Mesodermal cell (in vitro differentiated cells): ENCODE results near the gene EFNB3.

Experiments used
- H3K27ac ChIP-seq: 2 replicates; pipeline ENCODE4 v1.7.0; 2013; ENCODE audit warnings: mild to moderate bottlenecking, low read depth, low read length, moderate library complexity; ENCODE audit not compliant: severe bottlenecking
- H3K36me3 ChIP-seq: 2 replicates; pipeline ENCODE4 v1.7.1; 2013; ENCODE audit warnings: mild to moderate bottlenecking, low read length, moderate library complexity; ENCODE audit not compliant: control insufficient read depth, insufficient read depth
- H3K4me1 ChIP-seq: one replicate; pipeline ENCODE4 v1.7.1; 2013; ENCODE audit warnings: mild to moderate bottlenecking, low read length; ENCODE audit not compliant: insufficient read depth, control insufficient read depth, poor library complexity, severe bottlenecking
- H3K4me3 ChIP-seq: 2 replicates; pipeline ENCODE4 v1.7.0; 2013; ENCODE audit warnings: low read length, control low read depth, mild to moderate bottlenecking; ENCODE audit not compliant: insufficient read depth, poor library complexity, severe bottlenecking; ENCODE audit errors: extremely low read depth
- H3K9me3 ChIP-seq: 2 replicates; pipeline ENCODE4 v1.7.1; 2013; ENCODE audit warnings: mild to moderate bottlenecking, low read length, moderate library complexity; ENCODE audit not compliant: control insufficient read depth
- WGBS, 2 experiments: methylation state at CpG; one replicate each; pipeline ENCODE4 v1.1.5; 2013; ENCODE audit warnings: missing lambda C conversion rate in 2 of 2; ENCODE audit not compliant: insufficient coverage in 2 of 2; 5-methylcytosine and 5-hydroxymethylcytosine counted together

EFNB3 gene

DNA sequence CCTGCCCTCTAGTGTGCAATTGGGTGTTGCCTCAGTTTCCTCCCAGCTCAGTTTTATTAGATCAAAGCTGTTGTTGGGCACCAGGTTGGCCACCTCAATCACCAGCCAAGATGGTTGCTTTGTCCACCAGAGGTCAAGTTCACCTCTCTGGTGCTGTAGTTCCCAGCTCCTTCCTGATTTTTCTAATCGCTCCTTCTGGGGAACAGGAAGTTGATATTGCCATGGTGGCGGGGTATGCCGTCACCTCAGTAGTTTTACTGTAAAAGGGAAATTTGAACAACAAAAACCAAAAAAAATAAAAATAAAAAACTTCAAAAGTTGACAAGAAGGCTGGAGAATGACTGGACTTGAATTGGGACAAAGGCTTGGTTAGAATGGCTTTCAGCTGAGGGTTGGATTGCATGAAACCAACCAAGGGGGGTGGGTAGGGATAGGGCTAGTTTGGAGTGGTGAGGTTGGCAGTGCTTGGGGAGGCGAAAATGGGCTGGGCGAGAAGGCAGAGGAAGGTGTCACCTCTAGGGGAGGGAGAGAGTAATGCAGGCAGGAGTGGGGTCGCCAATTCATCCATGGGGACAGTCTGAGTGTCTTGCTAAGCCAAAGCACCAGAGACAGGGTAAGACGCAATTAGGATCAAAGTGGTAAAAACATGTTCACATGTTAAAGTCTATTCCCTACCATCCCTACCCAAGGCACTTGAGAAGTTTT, 6.2 kb downstream of the EFNB3 start:
- H3K9me3 ChIP-seq, result no peaks in the 10 kb centered on the region
- H3K27ac ChIP-seq, result no peak overlapping the region
- WGBS, 2 experiments, result 71 to 80% methylated on average over 3 to 4 of the region's 7 CpGs
- H3K4me1 ChIP-seq, result peaks cover 8% of the 10 kb centered on the region
- no peak overlapping the region for H3K4me3 ChIP-seq
- H3K36me3 ChIP-seq, result peaks cover 15% of the 10 kb centered on the region

DNA sequence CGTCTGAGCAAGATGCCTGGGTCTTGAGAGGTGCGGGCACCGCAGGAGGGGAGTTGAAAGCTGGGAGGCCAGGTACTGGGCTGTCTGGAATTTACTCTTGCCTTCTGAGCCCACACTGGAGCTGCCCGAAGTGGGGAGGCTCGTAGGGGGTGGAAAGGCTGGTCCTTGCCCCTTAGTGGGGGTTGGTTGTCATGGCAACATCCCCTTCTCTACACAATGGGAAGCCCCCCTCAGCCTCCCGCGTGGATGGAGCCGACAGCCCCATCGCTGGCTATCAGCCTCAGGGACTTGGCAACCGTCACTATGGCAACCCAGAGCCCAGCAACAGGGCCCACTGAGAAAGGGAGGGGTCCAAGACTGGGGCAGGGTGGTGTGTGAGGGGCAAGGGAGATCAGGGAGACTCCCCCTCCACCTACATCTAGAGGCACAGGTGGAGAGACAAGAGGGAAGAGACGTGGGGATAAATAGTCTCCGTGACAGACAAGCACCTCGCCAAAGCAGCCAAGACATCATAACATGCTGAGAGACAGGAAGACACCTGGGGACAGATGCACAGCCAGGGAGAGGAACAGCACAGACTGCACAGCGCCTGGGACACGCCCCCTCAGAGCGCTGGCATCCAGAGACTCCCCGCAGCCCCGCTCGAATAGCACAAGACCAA, 7.2 kb downstream of the EFNB3 start:
- peaks cover 10% of the 10 kb centered on the region for H3K4me1 ChIP-seq
- H3K27ac ChIP-seq, result no peak overlapping the region
- peaks cover 15% of the 10 kb centered on the region for H3K36me3 ChIP-seq
- H3K4me3 ChIP-seq, result no peak overlapping the region
- no peaks in the 10 kb centered on the region for H3K9me3 ChIP-seq
- 9 to 13% methylated on average over 9 to 13 of the region's 19 CpGs for WGBS, 2 experiments

DNA sequence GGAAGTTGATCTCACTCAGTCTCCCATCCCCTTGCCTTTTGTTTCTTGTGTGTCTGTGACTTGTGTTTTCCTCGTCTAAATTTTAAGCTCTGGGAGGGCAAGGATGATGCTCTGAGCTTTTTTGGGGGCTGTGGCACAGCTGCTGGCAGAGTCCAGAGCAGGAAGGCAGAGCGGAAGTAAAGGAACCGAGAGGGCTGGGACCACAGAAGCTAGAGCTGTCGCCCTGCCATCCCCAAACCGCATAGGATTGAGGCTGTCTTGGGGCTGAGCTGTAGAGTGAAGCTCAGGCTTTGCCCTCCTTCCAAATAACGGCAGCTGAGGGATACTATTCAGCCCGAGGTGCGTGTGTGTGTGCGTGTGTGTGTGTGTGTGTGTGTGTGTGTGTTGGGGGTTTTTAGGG, 8.8 kb downstream of the EFNB3 start:
- Histone ChIP-seq H3K4me1 (peaks cover 10% of the 10 kb centered on the region), H3K27ac (no peak overlapping the region), H3K9me3 (no peaks in the 10 kb centered on the region), H3K4me3 (no peak overlapping the region), H3K36me3 (peaks cover 15% of the 10 kb centered on the region)
- WGBS, 2 experiments, result 66 to 74% methylated on average over 4 of the region's 9 CpGs

DNA sequence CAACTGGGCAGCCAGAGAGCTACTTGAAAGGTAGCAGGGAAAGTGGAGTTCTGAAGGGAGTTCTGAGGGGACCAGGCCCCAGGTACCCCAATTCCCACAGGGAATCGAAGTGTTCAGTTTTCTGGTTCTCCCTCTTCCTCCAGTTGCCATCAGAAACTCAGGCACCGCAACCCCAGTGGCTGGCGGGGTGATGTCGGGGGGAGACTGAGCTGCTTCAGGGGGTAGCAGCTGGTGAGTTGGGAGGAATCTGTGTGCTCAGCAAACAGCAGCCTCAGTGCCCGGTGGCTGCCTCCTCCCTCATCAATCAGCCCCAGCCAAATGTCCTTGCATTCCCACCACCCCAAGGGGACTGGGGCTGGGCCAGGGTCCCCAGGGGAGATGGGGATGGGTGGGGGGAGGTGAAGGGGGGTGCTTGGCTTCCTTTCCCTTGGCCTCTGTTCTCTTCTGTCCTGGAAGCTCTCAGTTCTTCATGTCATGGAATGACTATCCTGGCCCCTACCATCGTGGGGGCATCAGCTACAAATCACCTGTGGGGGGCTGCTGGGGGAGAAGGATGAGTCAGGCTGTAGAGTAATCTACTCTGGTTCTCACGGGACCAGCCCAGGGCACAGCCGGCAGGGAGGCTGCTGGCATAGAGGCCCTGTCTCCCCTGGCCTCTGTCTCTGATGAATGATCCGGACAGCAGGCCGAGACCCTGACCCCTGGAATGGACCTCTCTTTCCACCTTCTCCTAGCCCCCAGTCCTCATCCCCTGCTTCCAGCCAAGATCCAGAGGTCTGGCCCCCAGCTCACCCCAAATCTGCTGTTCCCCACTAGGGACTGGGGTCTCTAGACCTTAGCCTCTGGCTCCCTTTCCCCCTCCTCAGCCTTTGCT, 10.0 kb downstream of the EFNB3 start:
- 69 to 93% methylated on average over 3 to 4 of the region's 10 CpGs for WGBS, 2 experiments
- no peaks in the 10 kb centered on the region for H3K9me3 ChIP-seq
- peaks cover 10% of the 10 kb centered on the region for H3K4me1 ChIP-seq
- no peak overlapping the region for H3K4me3 ChIP-seq
- no peak overlapping the region for H3K27ac ChIP-seq
- H3K36me3 ChIP-seq, result peaks cover 9% of the 10 kb centered on the region

DNA sequence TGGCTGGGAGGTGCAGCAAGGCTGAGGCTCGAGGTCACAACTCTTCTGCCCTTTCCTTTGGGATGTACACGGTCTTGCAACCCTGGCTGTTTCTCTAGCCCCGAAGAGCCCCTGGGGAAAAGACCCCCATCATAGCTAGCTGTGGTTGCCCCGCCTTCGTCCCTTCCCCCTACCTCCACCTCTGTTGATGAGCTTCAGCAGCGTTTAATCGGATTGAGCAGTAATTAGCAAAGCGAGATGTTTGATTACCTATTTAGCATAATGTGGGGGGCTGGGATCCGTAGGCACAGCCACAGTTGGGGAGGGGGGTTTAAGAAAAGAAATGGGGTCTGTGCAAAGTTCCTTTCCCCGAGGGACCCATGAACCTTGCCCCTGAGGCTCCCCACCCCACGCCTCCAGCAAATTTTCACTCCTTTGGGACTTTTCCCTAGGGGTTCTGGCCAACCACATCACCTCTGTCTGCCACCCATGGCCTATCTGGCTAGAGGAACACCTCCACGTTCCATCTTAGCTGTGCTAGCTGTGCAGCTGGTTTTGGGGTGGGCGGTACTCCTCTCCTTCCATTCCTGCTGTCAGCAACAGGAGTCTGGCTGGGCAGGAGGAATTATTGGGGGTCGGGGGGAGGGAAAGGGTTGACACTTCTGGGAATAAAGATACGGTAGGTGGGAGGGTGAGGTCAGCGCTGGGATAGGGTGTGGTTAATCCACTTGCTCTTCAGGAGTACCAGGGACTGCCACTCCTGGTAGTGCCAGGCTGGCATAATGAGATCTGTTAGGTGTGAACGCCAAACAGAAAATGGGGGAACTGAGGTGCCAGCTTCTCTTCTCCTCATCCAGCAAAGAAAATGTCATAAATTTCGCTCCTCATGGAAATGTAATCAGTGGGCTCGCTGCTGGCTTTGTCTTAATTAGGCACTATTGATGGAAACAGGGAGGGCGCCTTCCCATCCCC, 11.2 kb downstream of the EFNB3 start:
- 62 to 72% methylated on average over 7 to 14 of the region's 20 CpGs for WGBS, 2 experiments

DNA sequence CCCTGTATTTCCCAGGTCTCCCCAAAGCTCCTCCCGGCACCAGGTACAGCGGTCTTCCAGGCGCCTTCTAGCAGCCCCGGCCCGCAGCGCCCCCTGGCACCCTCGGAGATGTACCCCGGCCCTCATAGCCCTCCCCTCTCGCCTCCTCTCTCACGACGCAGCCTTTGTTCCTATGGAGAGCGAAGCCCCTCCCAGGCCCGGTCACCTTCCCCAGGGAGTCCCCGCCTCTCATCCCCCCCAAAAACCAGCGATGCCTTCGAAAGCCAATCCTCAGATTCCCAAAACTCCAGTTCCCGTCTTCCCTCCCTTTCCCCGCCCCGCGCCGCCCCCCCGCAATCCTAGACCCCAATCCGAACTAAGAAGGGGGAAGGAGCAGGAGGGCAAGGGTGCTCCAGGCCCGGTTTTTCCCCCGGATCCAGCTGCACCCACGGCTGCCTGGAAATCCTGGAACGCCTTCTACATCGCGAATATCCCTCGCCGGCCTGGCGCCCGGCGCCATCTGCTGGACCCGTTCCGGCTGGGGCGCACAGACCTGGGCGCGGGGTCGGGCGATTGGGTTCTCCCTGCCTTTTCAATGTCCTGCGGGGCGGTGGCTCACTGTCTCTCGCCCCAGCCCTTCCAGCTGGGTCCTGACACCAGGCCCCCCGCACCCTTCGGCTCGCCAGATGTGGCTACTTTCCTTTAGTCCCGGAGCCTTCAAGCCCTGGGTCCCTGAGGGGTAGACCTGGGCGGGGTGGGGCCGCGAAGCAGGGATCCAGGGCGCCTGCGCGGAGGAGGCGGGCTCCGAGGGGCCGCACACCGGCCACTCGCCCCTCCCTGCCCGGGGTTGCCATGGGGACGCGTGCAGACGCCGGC, 12.1 kb downstream of the EFNB3 start, which contains the start of gene DNAH2:
Gene DNAH2 (plus strand): TSS at position 844 of the 855 bp plus-strand sequence. CDS start 1,991 bp downstream, outside the sequence.
- no peaks in the 10 kb centered on the region for H3K36me3 ChIP-seq
- peak within 1 kb of the TSS; percentile 69 for H3K27ac ChIP-seq
- no peaks in the 10 kb centered on the region for H3K9me3 ChIP-seq
- 0% methylated on average over 42 to 59 of the region's 64 CpGs for WGBS, 2 experiments
- H3K4me1 ChIP-seq, result peaks cover 4% of the 10 kb centered on the region
- H3K4me3 ChIP-seq, result peak within 1 kb of the TSS; percentile 63

More for the DNA sequence above, 11.2 kb downstream of the EFNB3 start:
- Histone ChIP-seq H3K36me3 (no peaks in the 10 kb centered on the region), H3K4me3 (peak overlapping the region; percentile 63), H3K4me1 (peaks cover 4% of the 10 kb centered on the region), H3K9me3 (no peaks in the 10 kb centered on the region), H3K27ac (peak overlapping the region; percentile 69)

DNA sequence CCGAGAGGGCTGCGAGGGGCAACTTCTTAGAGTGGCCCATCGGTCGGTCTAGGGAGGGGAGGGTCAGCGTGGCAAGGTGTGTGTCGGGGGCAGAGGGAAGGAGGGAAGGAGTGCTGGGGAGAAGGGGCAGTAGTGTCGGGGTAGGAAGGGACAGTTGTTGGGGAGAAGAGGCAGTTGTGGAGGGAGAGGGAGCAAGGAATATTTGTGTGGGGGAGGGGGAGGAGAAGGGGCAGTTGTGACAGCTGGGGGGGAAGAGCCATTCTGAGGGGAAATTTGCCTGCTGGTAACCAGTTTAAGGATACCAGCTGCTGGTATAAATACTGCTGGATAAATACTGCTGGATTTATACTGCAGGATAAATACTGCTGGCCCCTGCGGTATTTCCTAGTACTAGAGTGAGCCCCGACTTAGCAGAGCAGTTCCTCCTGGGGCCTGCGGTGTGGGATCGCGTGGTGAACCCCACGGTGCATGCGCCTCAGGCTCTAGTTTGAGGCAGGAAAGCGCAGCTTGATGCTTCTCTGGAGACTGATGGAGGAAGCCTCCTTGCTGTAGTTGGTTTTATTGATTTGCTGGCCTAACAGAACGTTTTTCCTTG, 12.9 kb downstream of the EFNB3 start:
- WGBS, 2 experiments, result 5 to 18% methylated on average over 7 to 11 of the region's 16 CpGs

DNA sequence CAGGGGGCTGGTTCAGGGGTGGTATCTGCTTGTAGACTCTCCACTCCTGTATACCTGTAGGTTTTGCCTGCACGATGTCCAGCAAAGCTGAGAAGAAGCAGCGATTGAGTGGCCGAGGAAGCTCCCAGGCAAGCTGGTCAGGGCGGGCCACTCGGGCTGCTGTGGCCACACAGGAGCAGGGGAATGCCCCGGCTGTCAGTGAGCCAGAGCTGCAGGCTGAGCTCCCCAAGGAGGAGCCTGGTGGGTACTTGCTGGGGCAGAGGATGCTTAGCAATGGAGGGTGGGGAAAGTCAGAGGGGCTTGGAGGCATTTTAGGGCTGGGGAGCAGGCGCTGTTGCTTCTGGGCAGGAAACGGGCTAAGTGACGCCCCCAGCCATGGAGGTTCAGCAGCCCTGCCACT, 14.7 kb downstream of the EFNB3 start:
- WGBS, 2 experiments, result 81 to 82% methylated on average over 8 to 9 of the region's 9 CpGs
- H3K36me3 ChIP-seq, result no peaks in the 10 kb centered on the region
- H3K4me1 ChIP-seq, result peaks cover 4% of the 10 kb centered on the region
- no peak overlapping the region for H3K4me3 ChIP-seq
- no peak overlapping the region for H3K27ac ChIP-seq
- no peaks in the 10 kb centered on the region for H3K9me3 ChIP-seq

More for the DNA sequence above, 12.9 kb downstream of the EFNB3 start:
- H3K9me3 ChIP-seq, result no peaks in the 10 kb centered on the region
- peak overlapping the region; percentile 69 for H3K27ac ChIP-seq
- H3K4me3 ChIP-seq, result peak overlapping the region; percentile 63
- peaks cover 4% of the 10 kb centered on the region for H3K4me1 ChIP-seq
- H3K36me3 ChIP-seq, result no peaks in the 10 kb centered on the region

DNA sequence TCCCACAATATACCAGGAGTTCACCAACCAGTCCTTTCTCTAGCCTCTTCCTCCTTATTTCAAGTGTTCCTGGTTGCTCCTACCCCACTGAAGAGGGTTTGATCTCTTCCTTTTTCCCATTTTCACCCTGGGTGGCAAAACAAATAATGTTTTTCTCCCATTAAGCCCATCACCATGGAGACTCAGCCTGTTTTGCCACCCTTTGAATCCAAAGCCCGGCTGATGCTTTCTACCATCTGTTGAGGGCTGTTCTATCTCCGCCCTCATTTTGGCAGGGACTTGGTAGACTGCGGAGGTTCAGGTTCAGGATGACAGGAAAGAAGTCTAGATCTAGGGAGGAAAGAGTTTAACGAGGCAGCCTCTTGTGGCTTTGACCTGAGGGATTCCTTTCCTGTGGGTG, 15.1 kb downstream of the EFNB3 start:
- WGBS, 2 experiments, result 68 to 73% methylated on average over 3 to 4 of the region's 4 CpGs
- H3K36me3 ChIP-seq, result no peaks in the 10 kb centered on the region
- no peak overlapping the region for H3K27ac ChIP-seq
- peaks cover 4% of the 10 kb centered on the region for H3K4me1 ChIP-seq
- H3K9me3 ChIP-seq, result no peaks in the 10 kb centered on the region
- no peak overlapping the region for H3K4me3 ChIP-seq
